ENCODE measurements around the gene SMCO3.
A peak's percentile ranks its signal among the peaks of the same experiment; 100 is the strongest.

SMCO3 gene

GRCh38 chr12:14826491-14826890 is 12.5 kb upstream of the SMCO3 start:
- DNase-seq = no peak

- no peak for DNase-seq
Observed at GRCh38 chr12:14825256-14825655, 11.3 kb upstream of the SMCO3 start.

GRCh38 chr12:14824012-14824634 is 10.1 kb upstream of the SMCO3 start:
- no peak for DNase-seq

GRCh38 chr12:14811486-14811885 is 2.5 kb downstream of the SMCO3 start:
- no peak for DNase-seq

- DNase-seq = no peak
Observed at GRCh38 chr12:14810953-14811483, 3.0 kb downstream of the SMCO3 start.

- no peak for DNase-seq
Observed at GRCh38 chr12:14810167-14810952, 3.6 kb downstream of the SMCO3 start.

- no peak for DNase-seq
Observed at GRCh38 chr12:14803830-14804160, 10.2 kb downstream of the SMCO3 start.

- DNase-seq = peak; percentile 92
Observed at GRCh38 chr12:14803011-14803829, 10.8 kb downstream of the SMCO3 start, which contains the start of the genes C12orf60 and WBP11. Gene C12orf60, plus strand, starts transcription at chr12:14803670. Its CDS starts 19,266 bp downstream, at chr12:14822936. Gene WBP11, minus strand, starts transcription at chr12:14803478. Its CDS starts 2,095 bp downstream, at chr12:14801383.

- DNase-seq = no peak
Observed at GRCh38 chr12:14802721-14803010, 11.3 kb downstream of the SMCO3 start.

- no peak for DNase-seq
Observed at GRCh38 chr12:14802247-14802646, 11.7 kb downstream of the SMCO3 start.

GRCh38 chr12:14795028-14795448 is 18.9 kb downstream of the SMCO3 start:
- no peak for DNase-seq

GRCh38 chr12:14785568-14785967 is 28.4 kb downstream of the SMCO3 start:
- DNase-seq = no peak

GRCh38 chr12:14784471-14784870 is 29.5 kb downstream of the SMCO3 start:
- no peak for DNase-seq

- DNase-seq = no peak
Observed at GRCh38 chr12:14782756-14783155, 31.2 kb downstream of the SMCO3 start.

- no peak for DNase-seq
Observed at GRCh38 chr12:14781563-14781962, 32.4 kb downstream of the SMCO3 start.

GRCh38 chr12:14780859-14781258 is 33.1 kb downstream of the SMCO3 start:
- DNase-seq = no peak

- DNase-seq = no peak
Observed at GRCh38 chr12:14779834-14780233, 34.1 kb downstream of the SMCO3 start.

- DNase-seq = no peak
Observed at GRCh38 chr12:14777271-14777670, 36.7 kb downstream of the SMCO3 start.

GRCh38 chr12:14776236-14776961 is 37.6 kb downstream of the SMCO3 start:
- DNase-seq = no peak

GRCh38 chr12:14775636-14775980 is 38.4 kb downstream of the SMCO3 start:
- DNase-seq = no peak

- peak; percentile 8 for DNase-seq
Observed at GRCh38 chr12:14774906-14775635, 38.9 kb downstream of the SMCO3 start.

Data from central memory CD4-positive, alpha-beta T cell (primary cell).